Upper lobe of left lung (tissue), 6 donors: Measurements from ENCODE around the gene EYA4. TPM values are rescaled to one million over a fixed set of nuclear protein-coding genes. Genes with fewer than 3 reads are reported as not detected.

Experiments
- ATAC-seq, 2 donors: fragments of 200-7000 bp; cut with Tn5 transposase; one replicate each; pipeline ENCODE4 v1.9.1; 2022; ENCODE audit warnings: mild to moderate bottlenecking in 2 of 2, moderate library complexity in 2 of 2; ENCODE audit not compliant: low FRiP score in 2 of 2
- DNase-seq, 2 donors: peaks; one replicate each; pipeline ENCODE4 v3.0.0-alpha.2; 2019 to 2020
- H3K27ac ChIP-seq, 4 donors: fragments of 200-600 bp; sonication (generic); one replicate each; pipeline ENCODE4 v1.5.1; 2016 to 2019
- H3K27me3 ChIP-seq, 4 donors: fragments of 200-600 bp; sonication (generic); one replicate each; pipeline ENCODE4 v1.5.1; 2017 to 2019
- H3K36me3 ChIP-seq, 4 donors: fragments of 200-600 bp; sonication (generic); one replicate each; pipeline ENCODE4 v1.5.1; 2016 to 2019
- H3K4me1 ChIP-seq, 4 donors: fragments of 200-600 bp; sonication (generic); one replicate each; pipeline ENCODE4 v1.5.1; 2018 to 2019
- H3K4me3 ChIP-seq, 4 donors: fragments of 200-600 bp; sonication (generic); one replicate each; pipeline ENCODE4 v1.5.1; 2017 to 2019; ENCODE audit warnings: mild to moderate bottlenecking in 2 of 4, moderate library complexity in 1 of 4
- H3K9me3 ChIP-seq, 4 donors: fragments of 200-600 bp; sonication (generic); one replicate each; pipeline ENCODE4 v1.5.1; 2018 to 2019
- CTCF ChIP-seq, 6 experiments: fragments of 450-650 bp in 4 of 6; fragments of 200-600 bp in 2 of 6; sonication (generic) in 2 of 6; IDR thresholded peaks; one replicate each; pipeline ENCODE4 v1.5.1; 2016 to 2019; ENCODE audit warnings: antibody characterized with exemption in 6 of 6
- EP300 ChIP-seq, 4 donors: sonication (generic); formaldehyde crosslinking; IDR thresholded peaks; one replicate each; pipeline ENCODE4 v1.5.1; 2017; ENCODE audit warnings: antibody characterized with exemption in 4 of 4, control low read depth in 2 of 4
- POLR2A ChIP-seq, 4 donors: fragments of 450-650 bp; IDR thresholded peaks; one replicate each; pipeline ENCODE4 v1.5.1; 2016 to 2017; ENCODE audit warnings: antibody characterized with exemption in 4 of 4, mild to moderate bottlenecking in 2 of 4
- POLR2AphosphoS5 ChIP-seq, 2 donors: sonication (generic); formaldehyde crosslinking; IDR thresholded peaks; one replicate each; pipeline ENCODE4 v1.5.1; 2017; ENCODE audit warnings: antibody characterized with exemption in 2 of 2
- WGBS, 2 donors: methylation state at CpG; one replicate each; pipeline ENCODE4 v1.1.5; 2017 to 2018; 5-methylcytosine and 5-hydroxymethylcytosine counted together
- total RNA-seq, 6 donors: library from RNA; depleted of rRNA in 4 of 6; stranded (reverse); fragments of >200 nt in 4 of 6; gene quantifications; one replicate each; pipeline versions ENCODE4 v1.1.0 to v1.2.1, GENCODE V29; 2016 to 2021
- donor health status: DM: no; HTN: no; CAD: no; lungs with moderate emphysema.
- donor health status: DM: no; HTN: yes; CAD: no; lungs with severe emphysema.

EYA4 gene
- total RNA-seq, 6 donors from 2014 or later, result 1.0 to 8.9 (median 4.2) TPM

DNA sequence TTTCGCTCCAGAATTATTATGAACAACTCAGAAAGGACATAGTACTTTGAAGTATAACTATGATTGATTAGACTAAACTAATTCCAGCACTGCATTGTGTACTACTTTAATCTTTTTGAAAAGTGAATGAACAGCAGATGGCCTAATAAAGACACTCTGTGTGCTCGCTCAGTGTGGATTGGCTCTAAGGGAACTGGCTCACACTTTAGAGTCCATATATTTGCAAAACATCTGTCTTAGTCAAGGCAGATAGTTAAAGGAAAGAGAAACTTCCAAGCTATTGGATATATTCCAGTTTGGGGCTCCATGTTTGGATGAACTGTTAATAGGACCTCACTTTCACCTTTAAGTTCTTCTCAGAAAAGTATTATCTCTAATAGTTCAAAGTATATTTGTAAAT lies 218.9 kb downstream of the EYA4 start:
- Histone ChIP-seq H3K4me1 (no peaks in the 10 kb centered on the region), H3K27ac (no peak overlapping the region), H3K27me3 (no peaks in the 10 kb centered on the region), H3K9me3 (no peaks in the 10 kb centered on the region), H3K36me3 (no peaks in the 10 kb centered on the region), H3K4me3 (no peak overlapping the region)
- 75 to 85% methylated on average over 2 of the region's 2 CpGs for WGBS, 2 donors
- TF ChIP-seq POLR2AphosphoS5 (IDR thresholded peaks at IDR 0.05) (no peak), POLR2A (IDR thresholded peaks at IDR 0.05) (no peak), CTCF (IDR thresholded peaks at IDR 0.05) (no peak), EP300 (IDR thresholded peaks at IDR 0.05) (no peak)
- ATAC-seq (no peak), DNase-seq (no peak)

- Histone ChIP-seq H3K27me3 (no peaks in the 10 kb centered on the region), H3K9me3 (no peaks in the 10 kb centered on the region), H3K4me3 (no peak overlapping the region), H3K36me3 (no peaks in the 10 kb centered on the region), H3K4me1 (no peaks in the 10 kb centered on the region), H3K27ac (no peak overlapping the region)
- ATAC-seq, result no peak
- WGBS, 2 donors, result 32 to 64% methylated on average over 1 of the region's 1 CpG
- TF ChIP-seq EP300 (IDR thresholded peaks at IDR 0.05), result no peak
- no peak for TF ChIP-seq POLR2A (IDR thresholded peaks at IDR 0.05)
- no peak for TF ChIP-seq POLR2AphosphoS5 (IDR thresholded peaks at IDR 0.05)
- TF ChIP-seq CTCF (IDR thresholded peaks at IDR 0.05), result no peak
- no peak for DNase-seq
These were observed 222.6 kb downstream of the EYA4 start for GRCh38 chr6:133463790-133464189.

- no peaks in the 10 kb centered on the region for H3K4me1 ChIP-seq
- DNase-seq (no peak), ATAC-seq (peak in 1 of 2 donors; percentile 19)
- 78 to 89% methylated on average over 4 of the region's 4 CpGs for WGBS, 2 donors
- no peak overlapping the region for H3K27ac ChIP-seq
- H3K36me3 ChIP-seq, result no peaks in the 10 kb centered on the region
- H3K4me3 ChIP-seq, result no peak overlapping the region
- no peaks in the 10 kb centered on the region for H3K9me3 ChIP-seq
- TF ChIP-seq CTCF (IDR thresholded peaks at IDR 0.05), result no peak
- TF ChIP-seq EP300 (IDR thresholded peaks at IDR 0.05), result no peak
- TF ChIP-seq POLR2A (IDR thresholded peaks at IDR 0.05), result no peak
- no peak for TF ChIP-seq POLR2AphosphoS5 (IDR thresholded peaks at IDR 0.05)
- H3K27me3 ChIP-seq, result no peaks in the 10 kb centered on the region
These were observed 225.5 kb downstream of the EYA4 start for GRCh38 chr6:133466680-133467079.

DNA sequence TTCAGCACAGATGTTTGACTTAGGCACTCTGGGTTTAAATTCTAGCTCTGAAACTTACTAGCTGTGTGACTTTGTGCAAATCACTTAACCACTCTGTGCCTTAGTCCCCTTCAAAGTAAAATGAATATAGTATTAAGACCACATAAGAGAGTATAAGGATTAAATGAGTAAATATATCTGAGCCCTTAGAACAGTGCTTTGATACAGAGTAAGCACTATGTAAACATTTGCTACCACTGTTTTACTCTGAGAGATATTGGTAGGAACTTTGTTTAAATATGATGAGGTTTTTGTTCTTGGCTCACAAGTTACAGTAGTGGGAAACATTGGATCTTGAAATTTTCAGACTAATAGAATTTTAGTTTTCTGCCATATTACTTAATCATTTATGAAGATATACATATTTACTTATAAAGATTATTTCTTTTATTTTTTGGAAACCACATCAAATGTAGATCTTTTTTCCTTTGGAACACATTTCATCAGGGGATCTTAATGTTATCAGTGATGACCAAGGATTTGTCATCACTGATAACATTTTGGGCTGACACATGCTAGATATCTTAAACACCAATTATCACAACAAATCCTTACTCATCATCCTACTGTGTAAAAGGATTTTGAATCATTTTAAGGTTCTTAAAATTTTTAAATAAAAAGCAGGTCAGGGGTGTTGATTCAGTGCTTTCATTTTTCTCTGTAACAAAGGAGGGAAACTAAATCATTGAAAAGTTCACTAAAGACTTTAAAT lies 226.2 kb downstream of the EYA4 start:
- Histone ChIP-seq H3K27me3 (no peaks in the 10 kb centered on the region), H3K27ac (no peak overlapping the region), H3K4me3 (no peak overlapping the region), H3K4me1 (no peaks in the 10 kb centered on the region), H3K9me3 (no peaks in the 10 kb centered on the region), H3K36me3 (no peaks in the 10 kb centered on the region)
- ATAC-seq (peak in 1 of 2 donors; percentile 14), DNase-seq (no peak)
- TF ChIP-seq EP300 (IDR thresholded peaks at IDR 0.05) (no peak), POLR2AphosphoS5 (IDR thresholded peaks at IDR 0.05) (no peak), POLR2A (IDR thresholded peaks at IDR 0.05) (no peak), CTCF (IDR thresholded peaks at IDR 0.05) (no peak)

DNA sequence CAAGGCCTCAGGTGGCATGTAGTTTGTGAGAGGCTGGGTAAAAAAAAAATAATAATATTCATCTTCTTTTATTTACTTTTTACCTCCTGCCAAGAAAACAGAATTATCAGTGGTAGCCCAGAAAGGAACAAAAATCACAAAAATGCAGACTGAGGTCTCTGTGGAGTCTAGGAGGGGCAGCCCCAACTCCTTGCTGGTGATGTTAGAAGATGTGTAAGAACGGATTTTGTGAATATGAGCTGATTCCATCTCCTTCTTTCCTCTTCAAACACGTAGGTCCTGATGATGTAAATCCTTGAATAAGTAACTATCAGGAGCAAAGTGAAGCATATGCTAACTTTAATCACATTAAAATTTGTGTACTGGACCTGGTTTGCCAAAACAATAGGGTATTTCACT lies 226.8 kb downstream of the EYA4 start:
- Histone ChIP-seq H3K36me3 (no peaks in the 10 kb centered on the region), H3K27me3 (no peaks in the 10 kb centered on the region), H3K27ac (no peak overlapping the region), H3K4me1 (no peaks in the 10 kb centered on the region), H3K4me3 (no peak overlapping the region), H3K9me3 (no peaks in the 10 kb centered on the region)
- 75 to 78% methylated on average over 2 of the region's 2 CpGs for WGBS, 2 donors
- DNase-seq (no peak), ATAC-seq (no peak)
- TF ChIP-seq POLR2A (IDR thresholded peaks at IDR 0.05), result no peak
- no peak for TF ChIP-seq EP300 (IDR thresholded peaks at IDR 0.05)
- no peak for TF ChIP-seq POLR2AphosphoS5 (IDR thresholded peaks at IDR 0.05)
- TF ChIP-seq CTCF (IDR thresholded peaks at IDR 0.05), result no peak
